HG02571 (cell line): ENCODE results near the gene TIMM13.
"Not testable (repeated sequence)": the region's sequence is repeated elsewhere in the genome, so short reads cannot be mapped to it uniquely, and the experiment has no call there.

Experiments
- ATAC-seq: cut with Tn5 transposase; IDR thresholded peaks from one replicate; pipeline ENCODE4 v1.9.1; 2021; ENCODE audit warnings: mild to moderate bottlenecking, moderate library complexity; ENCODE audit not compliant: unreplicated experiment

TIMM13 gene

DNA sequence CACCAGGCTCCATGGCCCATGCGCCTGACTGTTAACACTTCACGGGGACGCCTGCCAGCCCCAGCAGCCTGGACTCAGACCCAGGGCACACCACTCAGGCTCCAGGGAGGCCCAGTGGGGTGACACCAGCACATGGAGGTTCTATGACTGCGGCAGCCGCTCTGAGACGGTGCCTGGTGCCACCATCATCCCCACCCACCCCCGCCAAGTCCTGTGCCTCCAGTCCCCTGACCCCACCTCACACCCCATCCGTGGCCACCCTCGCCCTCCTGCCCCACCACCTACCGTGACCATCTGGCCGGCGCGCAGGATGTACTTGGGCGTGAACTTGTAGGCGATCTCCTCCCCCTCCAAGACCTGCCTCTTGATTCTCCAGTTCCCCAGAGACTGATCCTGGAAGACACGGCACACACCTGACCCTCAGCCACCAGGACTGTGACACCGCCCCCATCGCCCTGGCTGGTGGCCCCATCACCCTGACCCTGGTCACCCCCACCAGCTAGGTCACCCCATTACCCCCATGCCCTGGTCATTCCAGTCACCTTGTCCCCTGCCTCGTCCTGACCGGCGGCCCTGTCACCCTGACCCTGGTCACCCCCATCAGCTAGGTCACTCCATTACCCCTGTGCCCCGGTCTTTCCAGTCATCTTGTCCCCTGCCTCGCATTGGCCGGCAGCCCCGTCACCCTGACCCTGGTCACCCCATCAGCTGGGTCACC is 4.9 kb upstream of the TIMM13 start:
- ATAC-seq: no peak

DNA sequence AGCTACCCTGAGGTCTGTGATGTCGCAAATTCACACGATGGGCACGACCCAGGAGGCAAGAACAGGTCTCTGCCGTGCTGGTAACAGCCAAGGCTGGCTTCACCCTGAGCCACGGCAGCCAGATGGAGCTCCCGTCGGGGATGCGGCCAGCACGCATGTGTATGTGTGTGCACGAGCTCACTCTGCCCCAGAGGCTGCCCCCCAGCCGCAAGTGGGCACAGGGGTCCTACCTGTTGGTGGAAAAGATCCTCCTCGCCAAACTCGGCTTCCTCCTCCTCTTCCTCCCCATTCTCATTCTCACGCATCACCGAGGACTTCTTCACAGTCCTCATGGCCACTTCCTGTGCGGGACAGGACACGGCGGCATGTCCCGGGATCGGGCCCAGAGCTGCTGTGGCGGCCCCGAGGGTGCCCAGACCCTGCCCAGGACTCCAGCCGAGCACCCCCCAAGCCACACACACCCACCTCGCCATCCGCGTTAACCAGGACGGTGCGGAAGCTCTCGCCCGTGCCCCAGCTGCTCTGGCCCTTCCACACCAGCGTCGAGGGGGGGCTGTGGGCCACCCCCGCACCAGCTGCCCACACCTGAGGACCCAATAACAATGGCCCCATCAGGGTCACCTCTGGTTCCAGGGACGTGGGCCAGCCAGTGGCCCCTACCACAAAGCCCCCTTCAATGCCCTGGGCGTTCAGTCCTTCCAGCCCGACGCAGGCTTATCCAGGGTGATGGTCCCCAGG is 4.1 kb upstream of the TIMM13 start:
- ATAC-seq: no peak

DNA sequence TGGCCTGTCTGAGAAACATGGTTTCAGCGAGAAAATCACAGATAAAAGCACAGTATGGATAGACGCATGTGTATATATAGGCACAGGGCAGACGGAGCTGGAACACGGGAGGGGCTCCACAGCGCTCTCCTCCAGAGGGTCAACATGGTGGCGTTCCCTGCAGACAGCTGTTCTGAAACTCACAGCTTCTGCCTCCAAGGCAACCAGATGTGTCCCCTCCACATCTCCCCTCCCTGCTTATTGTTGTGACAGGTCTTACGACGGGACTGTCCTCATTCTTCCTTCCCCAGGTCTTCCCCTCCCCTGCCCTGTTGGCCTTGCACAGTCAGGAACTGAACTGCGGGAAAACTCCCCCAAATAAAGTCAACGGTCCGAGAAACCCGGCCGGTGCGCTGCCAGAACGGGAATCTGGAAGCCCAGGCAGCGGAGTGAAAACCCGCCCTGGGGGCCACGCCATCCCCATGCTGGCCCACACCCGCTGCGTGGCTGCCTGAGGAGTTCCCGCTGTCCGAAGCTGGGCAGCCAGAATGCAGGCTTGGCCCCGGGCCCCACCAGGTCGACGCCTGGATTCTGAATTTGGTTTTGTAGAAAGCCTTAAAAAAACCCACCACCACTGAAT is 2.6 kb upstream of the TIMM13 start:
- no peak for ATAC-seq

DNA sequence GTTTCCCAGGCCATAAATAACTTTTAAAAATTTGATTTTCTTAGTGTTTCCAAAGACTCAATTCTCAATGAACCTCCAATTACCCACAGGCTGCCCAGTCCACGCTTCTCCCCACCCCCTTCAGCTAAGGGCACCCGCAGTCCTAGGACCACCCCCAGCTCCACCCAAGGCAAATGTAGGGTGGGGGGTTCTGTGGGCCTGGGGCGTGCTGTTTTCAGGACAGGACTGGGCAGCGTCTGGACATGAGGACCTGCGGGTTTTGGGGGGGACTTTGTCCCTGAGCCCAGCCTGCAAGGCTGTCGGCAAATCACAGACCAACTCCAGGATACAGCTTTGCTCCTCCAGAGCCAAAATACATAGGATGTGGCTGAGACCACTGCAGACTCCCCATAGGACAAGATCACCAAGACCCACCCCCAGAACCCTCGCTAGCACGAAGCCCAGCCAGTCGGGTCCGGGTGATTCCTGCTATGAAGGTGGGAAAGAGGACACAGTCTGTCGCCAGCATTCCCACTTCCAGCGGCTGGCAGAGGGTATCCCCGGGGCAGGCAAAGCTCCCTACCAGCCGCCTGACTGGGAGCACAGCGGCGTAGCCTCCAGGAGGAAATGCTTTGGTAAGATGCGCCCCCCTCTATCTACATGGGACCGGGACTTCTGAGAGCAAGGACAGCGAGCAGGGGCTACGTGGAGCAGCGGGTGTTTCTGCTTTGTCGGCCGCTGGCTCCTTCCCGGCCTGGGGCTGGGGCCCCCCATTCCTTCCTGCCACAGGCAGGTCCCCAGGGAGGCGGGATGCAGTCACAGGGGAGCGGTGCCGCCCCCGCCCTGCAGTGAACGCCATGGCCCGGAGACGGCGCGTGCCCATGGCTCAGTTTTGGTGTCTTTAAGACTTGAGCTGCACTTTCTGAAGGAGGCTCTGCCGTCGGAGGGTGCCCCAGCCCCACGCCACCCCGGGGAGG is 1.6 kb upstream of the TIMM13 start:
- no peak for ATAC-seq

- ATAC-seq: no peak
Observed at GRCh38 chr19:2428321-2428690, 920 bp upstream of the TIMM13 start.

- ATAC-seq: peak; percentile 13
Observed at GRCh38 chr19:2426611-2427428, 566 bp downstream of the TIMM13 start.

DNA sequence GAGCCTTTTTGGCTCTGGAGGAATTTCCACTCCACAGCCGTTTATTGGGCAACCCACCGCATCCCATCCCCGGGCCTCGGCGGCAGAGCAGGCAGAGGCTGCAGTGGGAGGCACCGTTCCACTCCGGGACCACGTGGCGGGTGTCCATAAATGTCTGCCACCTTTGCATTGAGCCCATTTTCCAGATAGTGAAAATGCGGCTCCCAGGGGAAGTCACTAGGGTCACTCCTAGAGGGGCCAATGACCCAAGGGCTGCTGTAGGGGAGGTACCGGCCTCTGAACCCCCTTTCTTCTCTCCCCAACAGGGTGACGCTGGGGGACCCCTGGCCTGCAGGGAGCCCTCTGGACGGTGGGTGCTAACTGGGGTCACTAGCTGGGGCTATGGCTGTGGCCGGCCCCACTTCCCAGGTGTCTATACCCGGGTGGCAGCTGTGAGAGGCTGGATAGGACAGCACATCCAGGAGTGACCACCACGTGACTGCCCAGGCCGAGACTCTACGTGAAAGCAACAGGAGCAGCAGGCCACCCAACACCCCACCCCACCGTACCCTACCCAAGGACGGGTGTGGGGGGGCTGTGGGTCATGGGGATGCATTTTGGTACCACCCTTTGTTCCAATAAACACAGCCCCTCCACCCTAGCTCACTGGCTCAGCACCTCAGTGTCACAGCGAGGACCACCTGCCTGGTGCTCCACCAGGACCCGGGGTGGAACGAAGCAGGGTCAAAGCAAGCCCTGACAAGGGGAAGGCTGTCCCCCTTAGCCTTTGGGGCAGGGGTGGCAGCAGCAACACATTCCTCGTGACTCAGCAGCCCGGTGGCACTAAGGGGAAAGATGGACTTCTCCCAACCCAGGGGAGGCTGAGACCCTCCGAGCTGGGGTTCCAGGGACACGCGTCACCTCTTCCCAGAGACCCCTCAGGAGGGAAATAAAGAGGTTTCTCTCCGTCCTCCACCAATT is 1.5 kb downstream of the TIMM13 start:
- no peak for ATAC-seq

DNA sequence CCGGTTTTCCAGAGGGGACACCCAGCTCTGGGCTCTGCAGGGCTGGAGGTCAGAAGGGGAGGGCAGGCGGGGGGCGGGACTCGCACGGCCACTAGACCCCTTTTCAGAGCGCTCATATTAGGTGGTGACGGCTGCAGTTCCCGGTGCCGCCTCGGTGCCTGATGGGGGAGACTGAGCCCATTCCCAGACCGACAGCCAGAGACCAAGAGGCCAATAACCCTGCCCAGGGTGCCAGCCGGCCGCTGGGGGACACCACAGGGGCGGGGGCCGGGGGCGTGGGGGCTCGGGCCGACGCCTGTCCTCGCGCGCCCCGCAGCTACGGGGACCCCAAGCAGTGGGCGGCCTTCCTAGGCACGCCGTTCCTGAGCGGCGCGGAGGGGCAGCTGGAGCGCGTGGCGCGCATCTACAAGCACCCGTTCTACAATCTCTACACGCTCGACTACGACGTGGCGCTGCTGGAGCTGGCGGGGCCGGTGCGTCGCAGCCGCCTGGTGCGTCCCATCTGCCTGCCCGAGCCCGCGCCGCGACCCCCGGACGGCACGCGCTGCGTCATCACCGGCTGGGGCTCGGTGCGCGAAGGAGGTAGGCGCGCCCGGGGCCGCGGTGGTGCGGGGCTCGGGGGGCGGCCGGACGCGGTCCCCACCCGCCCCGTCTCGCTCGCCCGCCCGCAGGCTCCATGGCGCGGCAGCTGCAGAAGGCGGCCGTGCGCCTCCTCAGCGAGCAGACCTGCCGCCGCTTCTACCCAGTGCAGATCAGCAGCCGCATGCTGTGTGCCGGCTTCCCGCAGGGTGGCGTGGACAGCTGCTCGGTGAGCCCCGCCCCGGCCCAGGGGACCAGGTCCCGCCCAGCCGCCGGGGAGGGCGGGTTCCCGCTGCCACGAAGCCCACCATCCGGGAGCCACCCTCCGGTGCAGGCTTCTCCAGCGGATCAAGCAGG is 2.4 kb downstream of the TIMM13 start:
- ATAC-seq: no peak

GRCh38 chr19:2423915-2424685 is 3.3 kb downstream of the TIMM13 start:
- no peak for ATAC-seq

DNA sequence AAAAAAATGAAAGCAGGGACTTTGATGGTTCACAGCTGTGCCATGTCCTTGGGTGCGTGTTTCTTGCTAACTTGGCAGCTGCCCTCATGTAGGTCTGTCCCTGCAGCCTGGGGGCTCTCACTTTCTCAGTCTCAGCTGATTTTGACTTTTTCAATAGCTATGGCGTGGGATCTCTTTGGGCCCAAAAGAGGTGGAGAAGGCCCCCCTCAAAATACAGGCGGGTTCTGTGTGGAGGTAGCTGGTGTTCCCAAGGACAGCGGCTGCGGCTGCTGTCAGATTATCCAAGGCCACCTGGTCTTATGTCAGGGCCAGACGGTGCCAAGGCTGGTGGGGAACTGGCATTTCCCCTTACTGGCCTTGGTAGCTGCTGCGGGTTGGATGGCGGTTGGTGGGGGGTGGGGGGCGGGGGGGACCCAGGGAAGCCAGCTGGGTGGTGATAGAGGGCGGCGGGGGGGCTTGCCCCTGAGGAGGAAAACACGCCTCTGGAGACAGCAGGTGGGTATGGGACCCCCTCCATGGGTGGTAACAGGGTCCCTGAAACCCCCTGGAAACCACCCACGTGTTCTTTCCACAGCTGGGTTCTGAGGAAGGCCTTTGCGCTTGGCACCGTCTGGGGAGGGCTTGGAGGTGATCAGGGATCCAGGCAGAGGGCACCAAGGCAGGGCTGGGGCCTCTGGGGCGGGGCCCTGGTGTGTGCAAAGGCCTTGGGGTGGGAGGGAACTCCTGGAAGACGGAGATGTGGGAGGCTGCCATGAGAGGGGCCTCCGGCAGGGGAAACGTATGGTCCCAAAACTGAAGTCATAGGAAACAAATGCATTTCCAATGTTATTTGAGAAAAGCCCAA is 4.1 kb downstream of the TIMM13 start:
- no peak for ATAC-seq

DNA sequence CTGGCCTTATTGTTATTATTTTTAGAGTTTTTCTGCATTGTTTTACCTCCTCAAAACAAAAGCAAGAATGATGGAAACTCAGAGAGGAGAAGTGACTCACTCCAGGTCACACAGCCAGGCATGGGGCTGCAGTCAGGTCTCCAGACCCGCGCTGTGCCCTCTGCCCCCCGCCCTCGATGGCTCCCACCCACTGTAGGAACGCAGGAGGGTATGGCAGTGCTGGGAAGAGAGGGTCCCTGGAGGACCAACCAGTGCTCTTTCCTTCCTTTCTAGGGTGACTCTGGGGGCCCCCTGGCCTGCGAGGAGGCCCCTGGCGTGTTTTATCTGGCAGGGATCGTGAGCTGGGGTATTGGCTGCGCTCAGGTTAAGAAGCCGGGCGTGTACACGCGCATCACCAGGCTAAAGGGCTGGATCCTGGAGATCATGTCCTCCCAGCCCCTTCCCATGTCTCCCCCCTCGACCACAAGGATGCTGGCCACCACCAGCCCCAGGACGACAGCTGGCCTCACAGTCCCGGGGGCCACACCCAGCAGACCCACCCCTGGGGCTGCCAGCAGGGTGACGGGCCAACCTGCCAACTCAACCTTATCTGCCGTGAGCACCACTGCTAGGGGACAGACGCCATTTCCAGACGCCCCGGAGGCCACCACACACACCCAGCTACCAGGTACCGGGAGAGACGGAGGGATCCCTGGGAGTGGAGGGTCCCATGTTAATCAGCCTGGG is 5.6 kb downstream of the TIMM13 start:
- no peak for ATAC-seq

DNA sequence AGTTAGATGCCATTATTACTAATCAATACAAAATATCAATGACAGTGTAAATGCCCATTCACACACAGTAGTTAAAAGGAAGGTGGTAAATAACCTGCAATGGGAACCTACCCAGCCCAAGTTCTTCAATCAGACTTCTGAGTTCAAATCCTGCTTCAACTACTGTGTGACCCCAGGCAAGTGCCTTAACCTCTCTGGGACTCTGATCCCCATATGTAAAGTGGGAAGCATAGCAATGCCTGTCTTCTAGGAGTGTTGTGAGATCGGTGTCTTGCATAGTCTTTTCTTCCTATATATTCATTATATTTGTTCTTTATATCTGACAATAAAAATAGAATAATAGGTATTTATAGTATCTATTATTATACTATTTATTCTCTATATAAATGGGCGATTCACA is 6.9 kb downstream of the TIMM13 start:
- no peak for ATAC-seq

- ATAC-seq: no peak
Observed at GRCh38 chr19:2419754-2420153, 7.6 kb downstream of the TIMM13 start.

DNA sequence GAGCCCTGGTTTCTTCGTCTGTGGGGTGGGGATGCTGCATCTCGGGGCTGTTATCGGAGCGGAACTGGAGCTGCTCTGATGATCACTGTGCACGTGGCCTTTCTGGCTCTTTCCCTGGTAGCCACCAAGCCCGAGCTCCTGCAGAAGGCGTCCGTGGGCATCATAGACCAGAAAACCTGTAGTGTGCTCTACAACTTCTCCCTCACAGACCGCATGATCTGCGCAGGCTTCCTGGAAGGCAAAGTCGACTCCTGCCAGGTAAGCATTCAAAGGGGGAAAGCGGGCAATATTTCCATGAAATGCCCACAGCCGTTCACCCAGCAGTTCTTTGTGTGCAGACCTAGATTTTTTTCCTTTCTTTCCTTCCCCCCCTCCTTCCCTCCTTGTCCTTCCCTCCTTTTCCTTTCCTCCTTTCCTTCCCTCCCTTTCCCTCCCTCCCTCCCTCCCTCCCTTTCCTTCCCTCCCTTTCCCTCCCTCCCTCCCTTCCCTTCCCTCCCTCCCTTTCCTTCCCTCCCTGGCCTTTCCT is 9.4 kb downstream of the TIMM13 start:
- ATAC-seq: no peak

DNA sequence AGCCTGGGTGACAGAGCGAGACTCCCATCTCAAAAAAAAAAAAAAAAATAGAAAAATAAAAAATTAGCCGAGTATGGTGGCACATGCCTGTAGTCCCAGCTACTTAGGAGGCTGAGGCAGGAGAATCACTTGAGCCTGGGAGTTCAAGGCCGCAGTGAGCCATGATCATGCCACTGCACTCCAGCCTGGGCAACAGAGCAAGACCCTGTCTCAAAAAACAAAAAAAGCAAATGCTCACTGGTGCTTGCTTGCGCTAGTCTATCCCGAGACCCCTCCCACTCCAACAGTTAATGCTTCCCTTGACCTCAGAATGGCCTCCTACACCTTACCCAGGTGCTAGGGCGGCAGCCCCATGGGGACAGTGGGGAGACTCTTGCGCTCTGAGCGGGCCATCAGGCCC is 9.9 kb downstream of the TIMM13 start:
- ATAC-seq: not testable (repeated sequence)
